ENCODE results near the gene MZT2B. TPM values are rescaled to one million over a fixed set of nuclear protein-coding genes. Genes with fewer than 3 reads are reported as not detected.
A peak's percentile ranks its signal among the peaks of the same experiment; 100 is the strongest.
"Not testable (repeated sequence)": the region's sequence is repeated elsewhere in the genome, so short reads cannot be mapped to it uniquely, and the experiment has no call there.

The MZT2B gene
- total RNA-seq, 2 experiments from 2014 or later, result 388 to 401 TPM

DNA sequence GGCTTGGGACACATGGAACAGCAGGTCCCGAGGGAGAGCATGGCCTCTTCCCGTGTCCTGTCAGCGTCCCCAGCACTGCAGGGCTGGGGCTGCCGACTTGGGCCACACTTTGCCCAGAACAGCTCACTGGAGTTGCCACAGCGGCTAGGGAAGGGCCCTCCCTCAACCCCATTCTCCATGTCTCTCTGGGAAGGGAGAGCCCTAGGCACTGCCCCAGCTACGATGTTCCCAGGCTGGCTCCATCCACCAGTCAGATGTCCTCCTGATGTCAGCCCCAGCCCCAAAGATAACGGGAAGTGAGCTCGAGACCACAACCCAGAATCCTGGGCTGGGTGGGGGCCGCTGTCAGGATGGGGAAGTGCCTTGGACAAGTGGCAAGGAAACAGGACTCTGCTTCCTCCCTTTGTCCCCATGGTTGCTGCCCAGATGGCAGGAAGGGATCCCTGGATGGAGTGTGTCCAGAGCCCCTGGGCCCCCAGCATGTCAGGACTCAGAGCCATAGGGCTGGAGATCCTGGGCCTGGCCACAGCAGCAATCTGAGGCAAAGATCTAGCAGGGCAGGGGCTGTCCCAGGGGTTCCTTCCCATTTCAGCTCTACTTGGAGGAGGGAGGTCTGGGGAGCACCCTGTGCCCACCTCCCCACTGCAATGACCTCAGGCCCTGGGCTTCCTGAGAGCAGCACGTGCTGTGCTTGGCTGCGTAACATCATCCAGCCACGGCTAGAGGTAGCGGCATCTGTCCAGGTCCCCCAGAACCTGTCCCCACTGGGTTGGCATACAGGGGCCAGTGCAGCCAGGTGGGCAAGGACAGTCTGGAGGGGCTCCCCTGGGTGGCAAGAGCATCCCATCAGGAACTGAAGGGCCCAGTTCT lies 39.4 kb upstream of the MZT2B start:
- H3K27me3 Mint-ChIP-seq; H3K27ac Mint-ChIP-seq; POLR2A ChIA-PET; H3K36me3 Mint-ChIP-seq; H3K9me3 Mint-ChIP-seq; intact Hi-C loops (cut with micrococcal nuclease); CTCF ChIA-PET; H3K4me1 Mint-ChIP-seq (ENCODE audit: low read depth): not testable (repeated sequence)
- peak overlapping the region; percentile 47 for H3K4me3 Mint-ChIP-seq
- peak; percentile 2 for DNase-seq

GRCh38 chr2:130143266-130144039 lies 38.6 kb upstream of the MZT2B start:
- POLR2A ChIA-PET; H3K27ac Mint-ChIP-seq; H3K9me3 Mint-ChIP-seq; H3K4me1 Mint-ChIP-seq (ENCODE audit: low read depth); H3K27me3 Mint-ChIP-seq; intact Hi-C loops (cut with micrococcal nuclease); H3K36me3 Mint-ChIP-seq: not testable (repeated sequence)
- DNase-seq, result peak; percentile 18
- CTCF ChIA-PET, result interaction anchor here (0.9 kb wide), 1 partner anchor 108 kb away, joined by 7 read pairs; no protein-coding TSS in a partner anchor
- H3K4me3 Mint-ChIP-seq, result peak overlapping the region; percentile 47

GRCh38 chr2:130145006-130145414 lies 37.1 kb upstream of the MZT2B start, which contains the start of gene CCDC74B:
TSS of gene CCDC74B (minus strand) at chr2:130145112. CDS start at chr2:130144996, 116 bp downstream.
- not testable (repeated sequence) for H3K27ac Mint-ChIP-seq
- intact Hi-C loops (cut with micrococcal nuclease), result loop anchor here (5.0 kb wide), 1 partner anchor 37 kb away; the partner anchor contains the start of genes MZT2B and SMPD4

GRCh38 chr2:130148515-130148914 lies 33.5 kb upstream of the MZT2B start:
- not testable (repeated sequence) for DNase-seq

More at GRCh38 chr2:130145006-130145414, 37.1 kb upstream of the MZT2B start, which contains the start of gene CCDC74B:
- CTCF ChIA-PET; POLR2A ChIA-PET; H3K27me3 Mint-ChIP-seq; H3K4me1 Mint-ChIP-seq (ENCODE audit: low read depth); H3K9me3 Mint-ChIP-seq; H3K36me3 Mint-ChIP-seq: not testable (repeated sequence)
- DNase-seq, result peak; percentile 78
- peak within 1 kb of the TSS; percentile 75 for H3K4me3 Mint-ChIP-seq

GRCh38 chr2:130150181-130151144 lies 31.6 kb upstream of the MZT2B start:
- POLR2A ChIA-PET, result no interaction called here
- Mint-ChIP-seq H3K27ac (no peak overlapping the region), H3K4me1 (ENCODE audit: low read depth) (no peaks in the 10 kb centered on the region), H3K4me3 (no peak overlapping the region), H3K9me3 (no peaks in the 10 kb centered on the region), H3K27me3 (peaks cover 4% of the 10 kb centered on the region), H3K36me3 (peaks cover 2% of the 10 kb centered on the region)
- intact Hi-C loops (cut with micrococcal nuclease), result no loop called here
- DNase-seq, result no peak
- CTCF ChIA-PET, result no interaction called here

More at GRCh38 chr2:130148515-130148914, 33.5 kb upstream of the MZT2B start:
- H3K36me3 Mint-ChIP-seq; H3K27me3 Mint-ChIP-seq; H3K27ac Mint-ChIP-seq; H3K4me3 Mint-ChIP-seq; CTCF ChIA-PET; H3K4me1 Mint-ChIP-seq (ENCODE audit: low read depth); POLR2A ChIA-PET; H3K9me3 Mint-ChIP-seq: not testable (repeated sequence)
- intact Hi-C loops (cut with micrococcal nuclease), result loop anchor here (5.0 kb wide), 1 partner anchor 34 kb away; the partner anchor contains the start of genes MZT2B and SMPD4

GRCh38 chr2:130151145-130151512 lies 30.9 kb upstream of the MZT2B start:
- H3K4me3 Mint-ChIP-seq; H3K27ac Mint-ChIP-seq; H3K9me3 Mint-ChIP-seq; POLR2A ChIA-PET; intact Hi-C loops (cut with micrococcal nuclease); H3K4me1 Mint-ChIP-seq (ENCODE audit: low read depth); H3K27me3 Mint-ChIP-seq; H3K36me3 Mint-ChIP-seq; DNase-seq; CTCF ChIA-PET: not testable (repeated sequence)

DNA sequence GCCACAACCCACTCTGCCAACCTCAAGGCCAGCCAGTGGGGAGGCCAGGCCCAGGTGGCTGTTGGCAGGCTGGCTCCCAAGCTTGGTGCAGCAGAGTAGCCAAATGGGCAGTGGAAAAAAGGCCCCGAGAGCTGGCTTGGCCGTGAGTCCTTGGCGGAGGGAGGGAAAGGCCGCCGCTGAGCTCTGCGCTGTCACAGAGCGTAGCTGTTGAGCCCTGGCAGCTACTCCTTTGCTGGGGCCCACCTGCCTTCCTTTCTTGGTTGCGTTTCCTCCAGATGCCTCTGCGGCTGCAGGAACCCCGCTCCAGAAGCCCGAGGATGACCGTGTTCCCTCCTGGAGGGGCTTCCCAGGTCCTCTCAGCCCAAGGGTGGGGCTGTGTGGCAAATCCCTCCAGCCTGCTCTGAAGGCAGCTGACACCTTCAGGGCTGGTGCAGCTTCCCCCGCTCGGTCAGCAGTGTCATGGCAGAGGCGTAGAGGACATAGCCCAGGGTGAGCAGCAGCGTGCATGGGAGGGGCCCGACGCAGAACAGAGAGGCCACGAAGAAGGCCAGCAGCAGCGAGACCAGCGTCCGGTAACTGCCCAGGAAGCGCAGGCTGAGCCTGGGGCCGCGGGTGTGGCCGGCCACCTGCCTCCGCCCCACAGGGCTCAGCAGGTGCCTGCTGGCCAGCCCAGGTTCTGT lies 29.8 kb upstream of the MZT2B start:
- H3K36me3 Mint-ChIP-seq; intact Hi-C loops (cut with micrococcal nuclease); H3K27me3 Mint-ChIP-seq; CTCF ChIA-PET; H3K4me3 Mint-ChIP-seq; H3K27ac Mint-ChIP-seq; H3K9me3 Mint-ChIP-seq; H3K4me1 Mint-ChIP-seq (ENCODE audit: low read depth); POLR2A ChIA-PET; DNase-seq: not testable (repeated sequence)

- Mint-ChIP-seq H3K4me1 (ENCODE audit: low read depth) (no peaks in the 10 kb centered on the region), H3K36me3 (peaks cover 3% of the 10 kb centered on the region), H3K27ac (no peak overlapping the region), H3K27me3 (no peaks in the 10 kb centered on the region), H3K9me3 (no peaks in the 10 kb centered on the region), H3K4me3 (no peak overlapping the region)
- ChIA-PET CTCF (no interaction called here), POLR2A (no interaction called here)
- intact Hi-C loops (cut with micrococcal nuclease), result no loop called here
- DNase-seq, result no peak
These were observed 29.1 kb upstream of the MZT2B start for GRCh38 chr2:130152816-130153595.

DNA sequence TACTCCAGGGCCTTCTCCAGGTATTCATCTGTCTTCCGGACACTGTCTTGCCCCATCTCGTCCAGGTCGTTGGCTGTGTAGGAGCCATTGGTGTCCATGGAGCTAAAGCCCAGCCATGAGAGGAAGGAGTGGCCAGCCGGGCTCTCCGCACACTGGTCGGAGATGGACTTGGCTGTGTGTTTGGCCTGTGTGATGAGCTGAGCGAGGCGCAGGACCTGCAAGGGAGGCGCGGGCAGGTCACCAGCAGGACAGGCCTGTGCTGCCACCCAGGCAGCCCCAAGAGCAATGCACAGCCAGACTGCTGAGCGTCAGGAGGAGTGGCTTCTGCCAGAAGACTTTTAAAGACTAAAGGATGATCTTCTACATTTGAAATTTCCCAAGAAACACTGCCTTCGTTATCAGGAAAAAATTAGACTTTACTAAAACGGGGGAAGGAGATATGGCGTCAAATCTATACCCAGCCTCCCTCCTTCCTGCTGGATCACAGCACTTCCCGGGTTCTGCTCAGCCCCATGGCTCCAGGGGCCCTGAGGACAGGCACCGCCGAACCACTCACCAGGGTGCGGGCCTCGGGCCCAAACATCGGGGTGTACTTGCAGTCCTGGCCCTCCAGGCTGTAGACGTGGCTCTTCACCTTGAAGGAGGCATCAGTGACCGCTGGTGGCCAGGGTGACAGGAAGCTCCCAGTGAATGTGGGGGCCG lies 28.2 kb upstream of the MZT2B start:
- H3K27ac Mint-ChIP-seq, CTCF ChIA-PET: not testable (repeated sequence)

GRCh38 chr2:130154423-130154770 lies 27.7 kb upstream of the MZT2B start:
- CTCF ChIA-PET; H3K27ac Mint-ChIP-seq; H3K4me3 Mint-ChIP-seq; intact Hi-C loops (cut with micrococcal nuclease); POLR2A ChIA-PET; H3K36me3 Mint-ChIP-seq; H3K4me1 Mint-ChIP-seq (ENCODE audit: low read depth); H3K27me3 Mint-ChIP-seq; DNase-seq; H3K9me3 Mint-ChIP-seq: not testable (repeated sequence)

More for the DNA sequence above, 28.2 kb upstream of the MZT2B start:
- H3K27me3 Mint-ChIP-seq; intact Hi-C loops (cut with micrococcal nuclease); POLR2A ChIA-PET; DNase-seq; H3K4me1 Mint-ChIP-seq (ENCODE audit: low read depth); H3K36me3 Mint-ChIP-seq; H3K9me3 Mint-ChIP-seq; H3K4me3 Mint-ChIP-seq: not testable (repeated sequence)
